ENCODE results near the gene ARL11.

- no peak for TF ChIP-seq EZH2 (IDR thresholded peaks at IDR 0.05; ENCODE audit: insufficient read depth, poor library complexity, severe bottlenecking)
- no peak for TF ChIP-seq EZH2phosphoT487 (IDR thresholded peaks at IDR 0.05; ENCODE audit: insufficient read depth, low read depth)
Observed at GRCh38 chr13:49638744-49639072, 10.4 kb downstream of the ARL11 start.

All from GM23248 (cell line).